Lower leg skin (tissue), 3 donors: Measurements from ENCODE around the gene PRKAR1B.

Experiments used
- POLR2A ChIP-seq, 2 donors: fragments of 450-650 bp; IDR thresholded peaks; one replicate each; pipeline ENCODE4 v1.6.1; 2016 to 2017; ENCODE audit warnings: antibody characterized with exemption in 2 of 2, mild to moderate bottlenecking in 1 of 2, moderate library complexity in 1 of 2
- TF ChIP-seq, protein P1 (sequence below), 3 donors: fragments of 450-650 bp; IDR thresholded peaks; one replicate each; pipeline ENCODE4 v1.5.1; 2016; ENCODE audit warnings: antibody characterized with exemption in 3 of 3, mild to moderate bottlenecking in 3 of 3, moderate library complexity in 2 of 3

DNA sequence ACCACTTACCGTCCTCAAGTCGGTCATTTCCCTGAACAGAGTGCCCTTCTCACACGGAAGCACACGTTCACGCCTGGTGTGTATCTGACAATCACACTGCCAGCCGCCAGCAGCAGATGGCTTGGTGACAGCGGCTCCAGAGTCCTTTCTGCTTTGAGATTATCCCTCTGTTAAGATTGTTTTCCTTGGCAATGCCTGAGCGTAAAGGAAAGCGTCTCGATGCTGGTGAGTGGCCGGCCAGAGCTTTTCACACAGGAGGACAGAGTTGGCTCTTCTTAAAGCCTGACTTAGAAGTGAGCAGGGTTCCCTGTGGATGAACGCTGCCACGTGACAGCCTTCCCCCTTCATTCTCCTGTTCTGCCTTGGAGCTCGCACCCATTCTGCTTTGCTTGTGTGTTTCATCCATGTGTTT is 22.1 kb upstream of the PRKAR1B start:
- TF ChIP-seq, protein P1, sequence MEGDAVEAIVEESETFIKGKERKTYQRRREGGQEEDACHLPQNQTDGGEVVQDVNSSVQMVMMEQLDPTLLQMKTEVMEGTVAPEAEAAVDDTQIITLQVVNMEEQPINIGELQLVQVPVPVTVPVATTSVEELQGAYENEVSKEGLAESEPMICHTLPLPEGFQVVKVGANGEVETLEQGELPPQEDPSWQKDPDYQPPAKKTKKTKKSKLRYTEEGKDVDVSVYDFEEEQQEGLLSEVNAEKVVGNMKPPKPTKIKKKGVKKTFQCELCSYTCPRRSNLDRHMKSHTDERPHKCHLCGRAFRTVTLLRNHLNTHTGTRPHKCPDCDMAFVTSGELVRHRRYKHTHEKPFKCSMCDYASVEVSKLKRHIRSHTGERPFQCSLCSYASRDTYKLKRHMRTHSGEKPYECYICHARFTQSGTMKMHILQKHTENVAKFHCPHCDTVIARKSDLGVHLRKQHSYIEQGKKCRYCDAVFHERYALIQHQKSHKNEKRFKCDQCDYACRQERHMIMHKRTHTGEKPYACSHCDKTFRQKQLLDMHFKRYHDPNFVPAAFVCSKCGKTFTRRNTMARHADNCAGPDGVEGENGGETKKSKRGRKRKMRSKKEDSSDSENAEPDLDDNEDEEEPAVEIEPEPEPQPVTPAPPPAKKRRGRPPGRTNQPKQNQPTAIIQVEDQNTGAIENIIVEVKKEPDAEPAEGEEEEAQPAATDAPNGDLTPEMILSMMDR (IDR thresholded peaks at IDR 0.05), result no peak
- TF ChIP-seq POLR2A (IDR thresholded peaks at IDR 0.05), result no peak
